ENCODE measurements around the gene PLEKHA5.
"Not testable (repeated sequence)": the region's sequence is repeated elsewhere in the genome, so short reads cannot be mapped to it uniquely, and the experiment has no call there.

The PLEKHA5 gene

DNA sequence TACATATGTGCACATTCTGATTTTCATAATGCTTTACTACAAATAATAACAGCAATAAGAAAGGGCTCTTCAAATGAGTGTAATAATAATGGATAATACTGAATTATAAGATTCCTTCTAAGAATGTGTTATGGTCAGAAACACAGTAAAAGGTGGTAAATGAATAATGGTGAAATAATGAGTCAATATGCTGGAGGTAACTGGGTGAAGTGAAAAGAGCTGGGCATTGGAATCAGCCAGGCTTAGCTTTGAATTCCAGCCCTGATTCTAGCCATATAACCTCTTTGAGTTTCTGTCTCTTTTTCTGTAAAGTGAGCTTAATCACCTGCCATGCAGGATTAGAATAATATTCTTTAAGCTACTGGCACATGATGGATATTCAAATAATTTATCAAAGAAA, 39.1 kb downstream of the PLEKHA5 start:
- DNase-seq: no peak

DNA sequence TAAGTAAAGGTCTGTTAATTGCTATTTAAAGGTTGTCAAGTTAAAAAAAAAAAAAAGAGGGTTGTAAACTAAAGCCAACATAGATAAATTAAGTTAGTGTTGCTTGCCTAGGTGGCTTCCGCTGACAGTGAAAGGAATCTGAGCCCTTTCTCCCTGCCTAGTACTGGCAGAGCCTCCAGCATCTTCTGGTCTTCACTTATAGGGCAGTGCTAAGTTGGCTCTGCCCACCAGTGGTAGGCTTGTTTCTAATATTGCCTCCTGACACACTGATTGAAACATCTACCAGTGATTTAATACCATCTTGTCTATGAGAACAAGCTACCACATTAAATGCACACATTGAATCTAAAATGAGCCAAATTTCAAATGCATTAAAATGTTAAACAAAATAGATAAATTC, 39.7 kb downstream of the PLEKHA5 start:
- DNase-seq: no peak

DNA sequence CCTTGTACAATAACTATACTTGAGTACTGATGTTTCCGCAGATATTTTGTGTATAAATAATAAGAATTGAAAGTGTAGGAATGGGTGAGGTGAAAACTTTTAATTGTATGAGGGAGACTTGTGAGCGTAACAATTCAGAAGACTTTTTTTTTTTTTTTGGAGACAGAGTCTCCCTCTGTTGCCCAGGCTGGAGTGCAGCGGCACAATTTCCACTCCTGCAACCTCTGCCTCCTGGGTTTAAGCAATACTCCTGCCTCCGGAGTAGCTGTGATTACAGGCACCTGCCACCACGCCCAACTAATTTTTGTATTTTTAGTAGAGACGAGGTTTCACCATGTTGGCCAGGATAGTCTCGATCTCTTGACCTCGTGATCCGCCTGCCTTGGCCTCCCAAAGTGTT, 40.8 kb downstream of the PLEKHA5 start:
- not testable (repeated sequence) for DNase-seq

DNA sequence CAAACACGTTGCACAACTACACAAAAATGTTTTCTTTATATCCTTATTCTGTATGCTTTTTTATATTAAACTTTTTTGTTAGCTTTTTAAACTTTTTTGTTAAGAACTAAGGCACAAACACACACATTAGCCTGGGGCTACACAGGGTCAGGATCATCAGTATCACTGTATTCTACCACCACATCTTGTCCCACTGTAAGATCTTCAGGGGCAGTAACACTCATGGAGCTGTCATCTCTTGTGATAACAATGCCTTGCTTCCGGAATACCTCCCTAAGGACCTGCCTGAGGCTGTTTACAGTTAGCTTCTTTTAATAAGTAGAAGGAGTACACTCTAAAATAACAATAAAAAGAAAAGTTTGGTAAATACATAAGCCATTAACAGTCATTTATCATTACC, 42.2 kb downstream of the PLEKHA5 start:
- no peak for DNase-seq

DNA sequence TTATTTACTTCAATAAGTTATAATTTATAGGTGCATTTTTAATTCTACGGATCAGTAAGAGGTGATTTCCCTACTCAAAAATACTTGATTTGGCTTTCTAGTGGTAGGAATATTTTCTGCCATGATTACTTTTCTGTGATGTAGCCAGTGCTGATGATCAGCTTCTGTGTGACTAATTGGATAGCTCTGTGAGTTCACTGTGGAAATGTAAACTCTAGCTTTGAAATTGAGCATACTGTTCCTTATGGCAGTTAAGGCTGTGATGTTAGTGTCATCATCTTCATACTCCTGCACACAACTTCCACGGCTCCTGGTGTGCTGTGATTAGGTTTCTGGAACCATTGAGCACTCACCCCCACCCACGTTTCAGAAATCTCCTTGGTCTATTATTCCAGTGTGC, 48.2 kb downstream of the PLEKHA5 start:
- no peak for DNase-seq

DNA sequence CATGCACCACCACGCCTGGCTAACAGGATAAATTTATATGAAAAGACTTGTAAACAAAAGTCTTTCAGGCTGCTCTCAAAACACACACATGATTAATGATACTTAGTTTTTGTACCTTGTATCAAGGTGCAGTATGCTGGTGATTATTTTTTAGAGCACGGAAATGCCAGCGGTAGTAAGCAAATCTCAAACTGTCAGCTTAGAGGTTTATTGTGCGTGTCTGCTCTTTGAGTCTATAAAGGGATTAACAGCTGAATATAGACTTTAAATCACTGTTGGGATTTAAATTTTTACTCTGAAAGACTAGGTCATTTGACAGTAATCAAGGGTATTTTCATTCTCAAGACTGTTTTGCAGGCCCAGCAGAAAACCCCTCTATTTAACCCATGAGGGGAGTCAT, 50.5 kb downstream of the PLEKHA5 start:
- DNase-seq: no peak

DNA sequence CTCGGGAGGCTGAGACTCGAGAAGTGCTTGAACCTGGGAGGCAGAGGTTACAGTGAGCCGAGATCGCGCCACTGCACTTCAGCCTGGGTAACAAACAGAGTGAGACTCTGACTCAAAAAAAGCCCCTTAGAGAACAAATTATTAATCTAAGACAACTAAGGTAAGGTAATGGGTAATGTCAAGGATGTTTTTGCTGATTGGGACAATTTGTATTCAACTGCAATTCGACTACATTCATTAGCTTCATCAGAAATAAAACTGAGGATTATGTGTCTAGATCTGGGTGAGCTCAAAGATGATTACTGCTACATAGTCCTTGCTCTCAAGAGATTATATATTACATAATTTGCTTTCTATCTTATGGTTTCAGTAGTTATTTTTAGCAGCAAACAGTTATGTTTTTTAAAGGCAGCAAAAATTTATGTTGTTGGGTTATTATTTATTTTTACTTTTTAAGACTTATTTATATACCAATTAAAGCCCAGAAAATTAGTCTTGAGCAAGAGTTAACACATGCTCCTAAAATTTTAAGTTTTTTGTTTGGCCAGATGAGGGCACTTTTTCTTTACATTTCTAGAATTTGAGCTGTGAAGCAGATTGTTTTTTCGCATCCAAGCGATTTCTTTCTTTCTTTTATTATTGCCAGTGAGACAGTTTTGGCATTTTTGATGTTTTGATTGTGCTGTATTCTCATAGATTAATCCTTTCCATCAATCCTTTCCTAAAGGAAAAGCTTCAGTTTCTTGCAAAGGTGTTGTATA, 52.3 kb downstream of the PLEKHA5 start:
- no peak for DNase-seq

DNA sequence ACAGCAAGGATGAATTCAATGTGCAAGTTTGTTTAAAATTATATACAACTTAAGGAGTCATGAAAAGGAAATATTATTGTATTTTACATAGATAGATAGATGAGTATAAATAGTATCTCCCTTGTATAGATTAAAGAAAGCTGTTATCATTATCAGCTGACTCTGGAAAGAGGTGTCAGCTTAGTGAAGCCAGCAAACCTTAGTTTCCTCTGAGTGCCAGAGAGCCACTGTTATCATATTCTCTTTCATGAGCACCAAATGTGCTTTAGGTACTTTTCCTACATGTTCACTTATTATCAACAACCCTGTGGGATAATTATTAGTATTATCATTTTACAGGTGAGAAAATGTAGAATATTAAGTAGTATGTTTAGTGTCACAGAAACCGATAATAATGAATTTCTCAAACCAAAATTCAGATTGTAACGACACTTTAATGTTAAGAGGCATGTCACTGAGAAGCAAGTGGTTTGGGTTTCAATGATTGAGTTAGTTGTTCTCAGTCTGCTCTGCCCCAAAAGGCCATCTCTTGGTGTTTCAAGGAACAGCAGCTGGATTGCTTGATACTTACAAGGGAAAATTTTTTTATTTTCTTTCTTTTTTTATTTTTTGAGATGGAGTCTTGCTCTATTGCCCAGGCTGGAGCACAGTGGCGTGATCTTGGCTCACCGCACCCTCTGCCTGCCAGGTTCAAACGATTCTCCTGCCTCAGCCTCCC, 53.7 kb downstream of the PLEKHA5 start:
- DNase-seq: no peak

DNA sequence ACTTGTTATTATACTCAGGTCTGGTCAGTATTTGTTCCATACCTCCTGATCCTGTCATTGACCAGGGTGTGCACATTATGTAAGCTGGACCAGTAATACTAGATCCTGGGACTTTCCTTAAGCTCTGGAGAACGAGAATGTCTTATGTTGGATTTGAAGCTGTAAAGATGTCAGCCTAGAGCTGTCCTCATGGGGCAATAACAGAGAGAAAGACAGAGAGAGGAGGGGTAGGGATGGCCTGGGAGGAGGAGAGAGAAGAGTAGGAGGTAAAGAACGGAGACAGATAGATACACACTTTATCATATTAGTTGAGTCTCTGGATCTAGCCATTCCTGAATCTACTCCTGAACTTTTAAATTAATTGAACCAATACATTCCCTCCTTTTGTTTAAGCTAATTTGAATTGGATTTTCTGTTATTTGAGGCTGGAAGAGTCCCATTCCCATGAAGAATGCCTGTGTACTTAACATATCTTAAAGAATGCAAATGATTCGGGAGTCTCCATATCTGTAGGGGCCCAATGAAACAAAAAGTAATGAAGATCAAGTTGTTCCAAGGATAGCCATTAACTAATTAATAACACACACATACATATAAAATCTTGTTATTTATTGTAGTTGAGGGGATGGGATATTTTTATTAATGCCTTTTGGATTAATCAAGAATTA, 55.9 kb downstream of the PLEKHA5 start:
- DNase-seq: no peak

DNA sequence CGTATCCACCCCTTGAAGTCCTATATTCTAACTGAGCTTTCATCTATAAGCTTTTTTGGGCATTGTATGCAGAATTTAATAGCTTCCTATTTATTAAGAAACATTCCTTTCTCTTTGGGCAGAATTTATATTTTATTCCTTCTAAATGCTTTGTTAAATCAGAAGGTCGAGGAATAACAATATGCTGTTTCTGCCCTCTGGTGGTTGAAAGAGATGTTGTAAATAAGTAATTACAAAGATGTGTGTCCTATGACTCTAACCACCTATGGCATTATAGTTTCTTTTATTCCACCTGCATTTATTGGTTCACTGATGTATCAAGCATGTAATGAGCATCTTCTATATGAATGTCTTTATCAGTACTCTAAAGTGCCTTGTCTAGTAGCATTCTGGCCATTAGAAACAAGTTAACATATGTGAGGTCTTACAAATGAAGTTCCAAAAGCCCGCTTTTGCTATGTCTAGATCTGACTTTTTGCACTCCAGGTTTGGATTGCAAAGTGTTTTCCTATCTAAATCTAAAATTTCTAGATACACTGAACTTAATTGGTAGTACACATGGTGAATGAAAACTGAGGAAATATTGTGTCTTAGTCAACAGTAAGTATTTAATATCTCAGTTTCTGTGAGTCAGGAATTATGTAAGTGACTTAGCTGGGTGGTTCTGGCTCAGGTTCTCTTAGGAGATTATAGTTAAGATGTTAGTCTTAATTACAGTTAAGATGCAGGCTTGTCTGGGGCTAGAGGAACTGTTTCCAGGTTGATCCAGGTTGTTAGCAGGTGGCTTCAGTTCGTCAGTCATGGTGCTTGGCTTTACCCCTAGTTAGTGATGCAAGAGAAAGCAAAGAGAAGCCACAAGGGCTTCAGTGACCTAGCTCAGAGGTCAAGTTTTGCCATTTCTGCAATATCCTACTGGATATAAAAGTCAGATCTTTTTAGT, 57.5 kb downstream of the PLEKHA5 start:
- DNase-seq: peak; percentile 38

DNA sequence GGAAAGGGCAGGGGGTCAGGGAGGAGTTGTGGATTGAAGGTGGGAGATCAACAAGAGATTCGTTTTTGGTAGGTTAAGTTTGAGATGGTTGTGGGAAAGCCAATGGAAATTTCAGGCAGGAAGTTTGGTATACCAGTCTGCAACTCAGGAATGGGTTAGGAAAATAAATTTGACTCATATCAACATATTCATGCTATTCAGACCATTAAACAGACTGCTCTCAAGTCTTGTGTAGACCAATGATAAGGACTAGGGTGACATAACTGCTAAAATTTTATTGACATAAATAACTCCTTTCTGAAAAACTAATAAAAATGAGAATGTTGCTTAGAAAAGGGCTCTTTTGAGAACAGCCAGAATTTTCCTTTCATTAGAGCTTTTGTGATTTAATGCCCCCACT, 60.0 kb downstream of the PLEKHA5 start:
- DNase-seq: no peak

DNA sequence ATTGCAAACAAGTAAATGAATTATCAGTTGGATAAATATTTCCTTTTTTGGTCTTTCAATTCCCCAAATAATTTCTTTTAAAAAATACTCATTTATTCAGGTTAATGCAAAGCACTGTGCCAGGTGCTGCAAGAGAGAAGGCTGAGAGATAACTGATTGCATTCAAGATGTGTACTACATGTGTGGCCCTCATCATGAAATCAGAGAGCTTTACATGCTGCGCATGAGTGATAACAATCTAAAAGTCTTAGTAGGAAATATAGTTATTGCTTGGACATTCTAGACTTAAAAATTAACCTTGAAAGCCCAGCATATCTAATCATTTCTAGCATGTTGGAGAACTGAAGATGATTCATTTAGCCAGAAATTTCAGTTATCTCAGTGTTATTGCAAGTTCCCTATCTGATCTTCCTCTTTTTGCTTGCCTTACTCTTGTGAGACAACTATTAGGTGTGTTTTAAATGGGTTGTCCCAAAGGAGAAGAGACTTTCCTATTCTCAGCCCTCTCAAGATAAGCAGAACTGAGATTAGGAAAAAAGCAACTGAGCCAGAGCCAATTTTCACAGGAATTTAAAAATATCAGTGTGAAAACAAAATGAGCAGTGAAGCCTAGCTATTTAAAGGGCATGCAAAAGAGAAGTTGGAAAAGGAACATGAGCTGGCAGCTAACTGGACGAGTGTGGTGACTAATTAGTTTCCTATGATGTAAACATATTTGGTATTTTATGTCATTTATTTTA, 60.9 kb downstream of the PLEKHA5 start:
- no peak for DNase-seq

DNA sequence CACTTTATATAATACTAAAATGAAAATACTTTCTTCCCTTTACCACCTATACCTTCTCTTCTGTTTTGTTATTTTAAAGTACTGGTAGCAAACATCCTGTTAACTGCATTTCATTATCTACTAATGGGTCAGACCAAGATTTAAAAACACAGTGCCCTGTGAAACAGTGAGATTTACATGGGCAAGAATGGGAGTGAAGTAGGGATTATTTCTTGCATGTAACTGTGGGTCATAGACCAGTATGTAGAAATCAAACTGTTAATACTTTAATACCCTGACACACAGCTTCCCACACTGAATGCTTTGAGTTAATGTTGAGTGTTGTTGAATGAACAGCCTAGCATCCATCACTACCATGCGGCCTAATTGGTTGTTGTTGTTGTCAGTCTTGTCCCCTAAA, 61.6 kb downstream of the PLEKHA5 start:
- no peak for DNase-seq

DNA sequence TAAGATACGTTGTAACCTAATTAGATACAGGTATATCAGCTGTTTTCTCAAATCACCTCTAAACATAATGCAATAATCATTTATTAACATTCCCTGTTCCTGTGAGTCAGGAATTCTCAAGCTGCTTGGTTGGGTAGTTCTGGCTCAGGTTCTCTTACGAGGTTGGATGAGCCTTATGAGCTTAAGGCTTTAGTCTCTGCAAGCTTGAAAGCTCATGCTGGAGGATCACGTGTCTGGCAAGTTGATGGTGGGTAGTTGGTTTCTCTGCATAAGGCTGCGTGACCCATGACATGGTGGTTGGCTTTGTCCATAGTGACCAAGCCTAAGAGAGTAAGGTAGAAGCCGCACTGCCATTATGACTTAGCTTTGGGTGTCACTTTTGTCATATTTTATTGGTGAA, 62.0 kb downstream of the PLEKHA5 start:
- no peak for DNase-seq

DNA sequence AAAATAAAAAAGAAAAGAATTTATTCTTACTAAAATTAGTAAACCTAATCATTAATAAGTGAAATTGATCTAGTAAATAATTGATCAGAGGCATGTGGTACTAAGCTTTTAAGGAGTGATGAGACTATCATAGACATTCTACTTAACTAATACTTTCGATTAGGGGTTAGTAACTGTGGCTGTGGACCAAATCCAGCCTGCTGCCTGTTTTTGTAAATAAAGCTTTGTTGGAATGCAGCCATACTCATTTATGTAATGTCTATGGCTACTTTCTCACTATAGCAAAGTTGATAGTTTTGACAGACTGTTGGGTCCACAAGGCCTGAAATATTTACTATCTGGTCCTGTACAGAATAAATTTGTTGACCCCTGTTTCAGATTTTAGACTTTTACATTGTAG, 63.2 kb downstream of the PLEKHA5 start:
- DNase-seq: no peak

DNA sequence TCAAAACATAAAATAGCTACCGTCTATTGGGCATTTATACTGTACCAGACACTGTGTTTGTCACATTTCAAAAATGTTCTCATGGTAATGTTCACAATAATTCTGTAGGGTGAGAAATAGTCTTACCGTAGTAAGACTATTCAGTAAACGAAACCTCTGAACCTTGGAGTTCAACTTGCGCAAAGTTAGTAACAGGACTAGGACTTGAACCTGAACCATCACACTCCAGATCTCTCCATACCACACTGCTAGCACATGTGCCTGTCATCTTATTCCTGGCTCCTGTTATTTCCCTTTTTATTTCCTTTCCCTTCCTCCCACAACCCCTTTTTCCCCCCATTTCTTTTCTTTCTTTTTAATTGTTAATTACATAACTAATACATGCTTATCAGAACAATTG, 65.4 kb downstream of the PLEKHA5 start:
- no peak for DNase-seq

DNA sequence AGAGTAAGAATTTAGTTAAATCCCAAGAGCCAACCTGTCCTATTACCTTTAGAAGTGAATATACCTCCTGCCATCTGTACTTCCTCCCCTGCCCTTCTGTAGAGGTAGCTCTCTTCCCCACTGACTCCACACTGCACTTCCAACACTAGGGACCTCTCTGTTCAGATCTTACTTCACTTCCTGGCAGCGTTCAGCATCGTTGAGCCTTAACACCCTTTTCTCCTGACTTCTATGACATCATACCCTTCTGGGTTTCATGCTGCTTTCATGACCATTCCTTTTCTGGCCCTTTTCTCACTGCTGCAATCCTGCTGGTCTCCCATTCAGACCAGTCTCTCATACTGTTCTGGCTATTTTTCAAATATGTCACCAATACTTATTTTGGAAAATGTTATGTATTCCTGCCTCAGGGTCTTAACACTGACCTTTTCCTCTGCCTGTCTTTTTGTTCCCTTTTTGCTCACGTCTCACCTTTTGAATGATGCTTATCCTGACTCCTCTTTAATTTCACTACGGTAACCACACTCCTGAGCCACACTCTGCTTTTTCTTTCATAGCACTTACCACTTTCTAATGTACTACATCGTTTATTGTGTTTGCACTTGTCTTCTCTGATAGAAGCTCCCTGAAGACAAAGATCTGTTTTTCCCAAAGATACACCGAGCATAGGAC, 67.6 kb downstream of the PLEKHA5 start:
- no peak for DNase-seq

DNA sequence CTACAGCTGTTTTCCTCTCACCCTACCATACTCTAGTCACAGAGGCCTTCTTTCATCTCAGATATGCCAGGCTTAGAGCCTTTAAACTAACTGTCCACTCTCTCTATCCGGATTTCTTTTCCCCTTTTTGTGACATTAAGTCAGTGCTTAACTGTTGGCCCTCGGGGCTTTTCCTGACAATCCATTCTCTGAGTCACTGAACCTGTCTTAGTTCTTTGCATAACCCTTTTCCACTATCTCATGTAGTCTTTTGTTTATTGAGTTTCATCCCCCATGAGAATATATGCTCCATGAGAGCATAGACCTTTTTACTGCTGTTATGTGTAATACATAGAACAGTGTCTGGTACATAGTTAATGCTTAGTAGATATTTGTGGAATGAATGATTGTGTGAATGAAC, 68.7 kb downstream of the PLEKHA5 start:
- no peak for DNase-seq

DNA sequence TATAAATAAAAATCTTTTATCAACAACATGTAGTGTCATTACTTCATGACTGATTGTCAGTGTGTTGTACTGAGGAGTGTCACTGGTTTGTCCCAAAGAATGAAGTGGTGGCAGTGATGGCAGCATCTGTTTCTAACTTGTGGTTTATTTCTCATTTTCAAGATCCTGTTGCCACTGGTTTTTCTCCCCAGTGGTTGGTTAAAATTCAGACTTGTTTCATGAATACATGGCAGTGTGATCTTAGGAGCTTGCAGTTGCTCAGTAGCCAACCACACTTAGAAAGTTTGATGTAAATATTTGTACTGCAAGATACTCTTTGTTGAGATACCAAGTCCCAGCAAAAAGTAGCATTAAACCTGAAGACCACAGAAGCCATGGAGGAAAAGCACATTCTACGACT, 69.8 kb downstream of the PLEKHA5 start:
- no peak for DNase-seq

DNA sequence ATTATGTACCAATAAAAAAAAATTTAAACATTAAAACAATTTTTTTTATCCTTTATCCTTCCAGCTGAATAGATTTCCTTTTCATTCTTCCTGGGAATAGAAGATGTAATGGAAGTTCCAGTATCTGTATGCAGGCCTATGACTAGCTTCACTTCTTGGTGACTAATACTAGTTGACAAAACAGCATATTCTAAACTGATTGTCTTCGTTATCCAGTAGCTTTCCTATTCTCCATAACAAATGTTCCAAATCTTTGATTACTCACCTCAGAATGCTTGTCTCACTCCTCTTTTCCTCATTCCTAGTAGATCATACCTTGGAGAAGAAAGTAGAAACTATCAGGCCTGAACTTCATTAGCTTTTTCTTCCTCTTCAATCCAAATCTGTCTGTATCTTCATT, 70.7 kb downstream of the PLEKHA5 start:
- no peak for DNase-seq

DNA sequence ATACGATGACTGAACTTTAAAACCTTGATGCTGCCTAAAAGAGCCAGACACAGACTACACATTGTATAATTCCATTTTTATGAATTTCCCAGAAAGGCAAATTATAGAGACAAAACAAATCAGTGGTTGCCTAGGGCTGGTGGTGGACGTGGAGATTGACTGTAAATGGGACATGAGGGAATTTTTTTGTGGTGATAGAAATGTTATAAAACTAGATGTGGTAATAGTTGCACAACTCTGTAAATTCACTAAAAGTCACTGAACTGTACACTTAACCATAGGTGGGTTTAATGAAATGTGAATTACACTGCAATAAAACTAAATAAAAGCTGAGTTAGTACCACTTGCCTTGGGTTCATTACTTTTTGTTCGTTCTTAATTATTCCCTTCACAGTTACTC, 72.1 kb downstream of the PLEKHA5 start:
- no peak for DNase-seq

DNA sequence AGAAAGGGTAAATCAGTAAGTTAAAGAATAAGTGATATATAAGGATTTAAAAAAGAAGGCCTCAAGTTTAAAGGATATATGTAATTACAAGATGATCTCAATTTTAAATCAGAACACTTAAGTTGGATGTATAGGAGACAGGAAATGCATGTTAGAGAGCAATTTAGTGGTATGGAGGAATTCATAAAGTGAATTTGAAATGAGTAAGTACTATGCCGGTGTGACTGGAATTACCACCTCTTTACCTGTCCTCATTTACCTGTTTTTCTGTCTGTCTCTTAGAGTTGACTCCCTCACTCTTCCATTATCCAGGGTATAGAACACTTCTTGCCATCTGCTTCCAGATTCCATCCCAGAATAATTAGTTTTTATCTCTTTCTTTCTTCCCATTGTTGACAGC, 73.5 kb downstream of the PLEKHA5 start:
- DNase-seq: no peak

All from NCI-H1436 (cell line).